Measurements from ENCODE around the gene QARS1.
A peak's percentile ranks its signal among the peaks of the same experiment; 100 is the strongest.

The QARS1 gene

GRCh38 chr3:49104427-49105291 is at the start of gene QARS1:
Gene QARS1, minus strand, starts transcription at chr3:49104757. Its CDS starts 24 bp downstream, at chr3:49104733.
- DNase-seq, result peak; percentile 92

- DNase-seq, result no peak
Observed at GRCh38 chr3:49153349-49153912, 48.9 kb upstream of the QARS1 start.

- DNase-seq, result no peak
Observed at GRCh38 chr3:49151610-49152009, 47.1 kb upstream of the QARS1 start.

GRCh38 chr3:49148159-49148558 is 43.6 kb upstream of the QARS1 start:
- no peak for DNase-seq

GRCh38 chr3:49140080-49140479 is 35.5 kb upstream of the QARS1 start:
- no peak for DNase-seq

- no peak for DNase-seq
Observed at GRCh38 chr3:49135499-49135898, 30.9 kb upstream of the QARS1 start.

GRCh38 chr3:49134471-49135265 is 30.1 kb upstream of the QARS1 start:
- no peak for DNase-seq

GRCh38 chr3:49133226-49133951 is 28.8 kb upstream of the QARS1 start:
- no peak for DNase-seq

- DNase-seq, result no peak
Observed at GRCh38 chr3:49132437-49133225, 28.1 kb upstream of the QARS1 start, which contains the start of gene LAMB2. Gene LAMB2, minus strand, starts transcription at chr3:49133050. Its CDS starts 183 bp downstream, at chr3:49132867.

GRCh38 chr3:49132073-49132436 is 27.5 kb upstream of the QARS1 start:
- DNase-seq, result no peak

GRCh38 chr3:49131576-49131975 is 27.0 kb upstream of the QARS1 start:
- no peak for DNase-seq

- no peak for DNase-seq
Observed at GRCh38 chr3:49131040-49131439, 26.5 kb upstream of the QARS1 start.

- no peak for DNase-seq
Observed at GRCh38 chr3:49124991-49125670, 20.6 kb upstream of the QARS1 start.

GRCh38 chr3:49124203-49124602 is 19.6 kb upstream of the QARS1 start:
- no peak for DNase-seq

- no peak for DNase-seq
Observed at GRCh38 chr3:49123687-49124086, 19.1 kb upstream of the QARS1 start.

- no peak for DNase-seq
Observed at GRCh38 chr3:49122886-49123545, 18.5 kb upstream of the QARS1 start.

- DNase-seq, result no peak
Observed at GRCh38 chr3:49122451-49122850, 17.9 kb upstream of the QARS1 start.

GRCh38 chr3:49122022-49122421 is 17.5 kb upstream of the QARS1 start:
- no peak for DNase-seq

GRCh38 chr3:49121132-49121736 is 16.7 kb upstream of the QARS1 start:
- DNase-seq, result no peak

GRCh38 chr3:49120438-49121131 is 16.0 kb upstream of the QARS1 start, which contains the start of gene USP19:
Gene USP19, minus strand, starts transcription at chr3:49120823. Its CDS starts 1,678 bp downstream, at chr3:49119145.
- peak; percentile 97 for DNase-seq

Data from activated CD8-positive, alpha-beta memory T cell treated with anti-CD3 and anti-CD28 coated beads, Interleukin-2, amount 50 U/mL, for 48 hours (primary cell).